Ammon's horn (tissue), 1 donor: ENCODE data around the gene NACA.

ENCODE experiments used
- DNase-seq: peaks from one replicate; pipeline ENCODE4 v3.0.0-alpha.2; 2016; ENCODE audit warnings: low spot score

NACA gene

GRCh38 chr12:56687223-56688128, 37.6 kb downstream of the NACA start:
- DNase-seq = peak; percentile 75

- no peak for DNase-seq
Observed at GRCh38 chr12:56684745-56685359, 40.2 kb downstream of the NACA start.

GRCh38 chr12:56682323-56682722, 42.8 kb downstream of the NACA start:
- no peak for DNase-seq

- no peak for DNase-seq
Observed at GRCh38 chr12:56679883-56680575, 45.1 kb downstream of the NACA start.

- DNase-seq = no peak
Observed at GRCh38 chr12:56678852-56679251, 46.2 kb downstream of the NACA start.

GRCh38 chr12:56677680-56678079, 47.4 kb downstream of the NACA start:
- DNase-seq = no peak

GRCh38 chr12:56676851-56677580, 48.1 kb downstream of the NACA start:
- no peak for DNase-seq

GRCh38 chr12:56671608-56672007, 53.5 kb downstream of the NACA start:
- DNase-seq = no peak

GRCh38 chr12:56670836-56671235, 54.3 kb downstream of the NACA start:
- no peak for DNase-seq

GRCh38 chr12:56668197-56668457, 57.0 kb downstream of the NACA start:
- no peak for DNase-seq
